B cell (primary cell): ENCODE measurements around the gene OTOP3. TPM values are rescaled to one million over a fixed set of nuclear protein-coding genes. Genes with fewer than 3 reads are reported as not detected.
A peak's percentile ranks its signal among the peaks of the same experiment; 100 is the strongest.

ENCODE experiments used
- ATAC-seq: fragments of 200-7000 bp; cut with Tn5 transposase; one replicate; pipeline ENCODE4 v1.10.0; 2021; ENCODE audit warnings: low read depth, mild to moderate bottlenecking, moderate number of reproducible peaks, moderate library complexity
- CTCF ChIA-PET: fragments of 350-600 bp; sonication (Branson Sonifier 250); formaldehyde crosslinking; loops from one replicate; lab custom pipeline; 2021; ENCODE audit warnings: antibody characterized with exemption, inconsistent platforms; lab: Charles Lee
- POLR2A ChIA-PET: fragments of 350-600 bp; sonication (Branson Sonifier 250); formaldehyde crosslinking; loops from one replicate; lab custom pipeline; 2021; ENCODE audit warnings: antibody characterized with exemption; lab: Charles Lee
- DNase-seq: peaks from one replicate; pipeline ENCODE4 v3.0.0; 2013
- H2AFZ ChIP-seq: 2 replicates; pipeline ENCODE4 v1.6.1; 2012; ENCODE audit warnings: mild to moderate bottlenecking, low read depth, low read length; ENCODE audit not compliant: insufficient read depth, poor library complexity, severe bottlenecking
- H3K27ac ChIP-seq, 2 donors: 1 replicate in 1 of 2; 2 replicates in 1 of 2; pipeline ENCODE4 v1.5.1; 2012 to 2013; ENCODE audit warnings: low read length in 2 of 2, mild to moderate bottlenecking in 2 of 2, moderate library complexity in 1 of 2
- H3K27me3 ChIP-seq, 4 experiments: fragments of 200-600 bp in 1 of 4; sonication (generic) in 1 of 4; replicated peaks in 1 of 4; 1 replicate in 2 of 4; 2 replicates in 2 of 4; pipeline versions ENCODE4 v1.6.1 to v1.7.0; 2013 to 2016; ENCODE audit warnings: low read length in 3 of 4, mild to moderate bottlenecking in 2 of 4, mixed read lengths in 1 of 4, moderate library complexity in 1 of 4; ENCODE audit not compliant: insufficient read depth in 4 of 4, control insufficient read depth in 3 of 4; ENCODE audit errors: control extremely low read depth in 1 of 4
- H3K36me3 ChIP-seq, 2 experiments: replicated peaks in 1 of 2; 1 replicate in 1 of 2; 2 replicates in 1 of 2; pipeline versions ENCODE4 v1.6.1 to v1.7.1; 2013; ENCODE audit warnings: low read length in 1 of 2; ENCODE audit not compliant: insufficient read depth in 2 of 2, control insufficient read depth in 1 of 2; ENCODE audit errors: control extremely low read depth in 1 of 2, extremely low read depth in 1 of 2
- H3K4me1 ChIP-seq, 2 donors: fragments of 200-600 bp in 1 of 2; sonication (generic) in 1 of 2; 1 replicate in 1 of 2; 2 replicates in 1 of 2; pipeline versions ENCODE4 v1.5.1 to v1.6.1; 2013 to 2017; ENCODE audit warnings: low read length in 2 of 2; ENCODE audit not compliant: control insufficient read depth in 2 of 2, insufficient read depth in 2 of 2
- H3K4me2 ChIP-seq: replicated peaks from 2 replicates; pipeline ENCODE3; 2012; ENCODE audit warnings: mild to moderate bottlenecking, low read depth, low read length; ENCODE audit not compliant: poor library complexity, severe bottlenecking
- H3K4me3 ChIP-seq, 5 experiments: fragments of 200-600 bp in 1 of 5; sonication (generic) in 1 of 5; 1 replicate in 3 of 5; 2 replicates in 2 of 5; pipeline versions ENCODE4 v1.5.1 to v1.7.0; 2011 to 2016; ENCODE audit warnings: low read length in 4 of 5, mild to moderate bottlenecking in 4 of 5, low read depth in 2 of 5, control low read depth in 1 of 5, moderate library complexity in 1 of 5; ENCODE audit not compliant: insufficient read depth in 1 of 5; ENCODE audit errors: control extremely low read depth in 1 of 5, extremely low read depth in 1 of 5
- H3K79me2 ChIP-seq: fragments of 200-600 bp; sonication (generic); one replicate; pipeline ENCODE4 v1.6.0; 2016; ENCODE audit warnings: low read length; ENCODE audit not compliant: control insufficient read depth, insufficient read depth
- H3K9ac ChIP-seq: fragments of 200-600 bp; sonication (generic); 2 replicates; pipeline ENCODE4 v1.6.1; 2017; ENCODE audit warnings: mild to moderate bottlenecking, low read length, moderate library complexity
- H3K9me3 ChIP-seq, 3 donors: one replicate each; pipeline versions ENCODE4 v1.6.1 to v1.7.1; 2013; ENCODE audit warnings: low read length in 2 of 3; ENCODE audit not compliant: control insufficient read depth in 2 of 3, insufficient read depth in 1 of 3; ENCODE audit errors: control extremely low read depth in 1 of 3
- H4K20me1 ChIP-seq: 2 replicates; pipeline ENCODE4 v1.6.0; 2012; ENCODE audit warnings: mild to moderate bottlenecking, low read length; ENCODE audit not compliant: insufficient read depth, control insufficient read depth, poor library complexity, severe bottlenecking
- H3K27ac Mint-ChIP-seq: one replicate; pipeline ENCODE4 v1.8.0; 2021; ENCODE audit warnings: mixed read lengths
- H3K27me3 Mint-ChIP-seq: one replicate; pipeline ENCODE4 v1.8.0; 2021; ENCODE audit warnings: mixed read lengths
- H3K4me1 Mint-ChIP-seq: one replicate; pipeline ENCODE4 v1.8.0; 2021; ENCODE audit warnings: mixed read lengths
- H3K4me3 Mint-ChIP-seq: one replicate; pipeline ENCODE4 v1.8.0; 2021; ENCODE audit warnings: mixed read lengths
- H3K9me3 Mint-ChIP-seq: one replicate; pipeline ENCODE4 v1.8.0; 2022; ENCODE audit warnings: mixed read lengths; ENCODE audit not compliant: insufficient read depth
- CTCF ChIP-seq: fragments of 200-600 bp; IDR thresholded peaks from one replicate; pipeline ENCODE4 v1.8.0; 2022; ENCODE audit warnings: antibody characterized with exemption, mild to moderate bottlenecking
- EZH2 ChIP-seq: IDR thresholded peaks from 2 replicates; pipeline ENCODE4 v1.6.1; 2012; ENCODE audit warnings: borderline replicate concordance, low read depth, mild to moderate bottlenecking, moderate library complexity, low read length; ENCODE audit not compliant: insufficient read depth, poor library complexity, severe bottlenecking
- WGBS: methylation state at CpG from one replicate; pipeline ENCODE4 v1.1.5; 2013; ENCODE audit warnings: missing lambda C conversion rate; ENCODE audit not compliant: insufficient coverage; 5-methylcytosine and 5-hydroxymethylcytosine counted together
- intact Hi-C: fragments of 100-400 bp; cut with micrococcal nuclease; formaldehyde crosslinking; loops from one replicate; pipeline ENCODE4 v1.10.0; 2022
- polyA plus RNA-seq: library from polyadenylated mRNA; depleted of rRNA; stranded (reverse); fragments of >200 nt; gene quantifications from 2 replicates; pipeline ENCODE4 v1.2.3, GENCODE V29; 2012
- total RNA-seq, 2 donors: library from RNA; stranded (reverse); fragments of 120-200 nt in 1 of 2; gene quantifications; 1 replicate in 1 of 2; 2 replicates in 1 of 2; pipeline versions ENCODE4 v1.2.3 to v1.2.4, GENCODE V29; 2013 to 2022

Gene OTOP3
- total and polyA plus RNA-seq, 2 donors (not counting 1 experiment from before 2014, with no cell fraction given): not detected

GRCh38 chr17:74923538-74924249 lies 12.0 kb upstream of the OTOP3 start:
- CTCF ChIA-PET: interaction anchor here (0.6 to 2.3 kb wide), 4 partner anchors 35 to 278 kb away, joined by 3 to 16 read pairs (median 4); no protein-coding TSS in a partner anchor
- peak overlapping the region; percentile 75 for H3K4me2 ChIP-seq
- POLR2A ChIA-PET: no interaction called here
- peaks cover 0 to 76% (median 37%) of the 10 kb centered on the region in 4 experiments for H3K27me3 ChIP-seq
- peak overlapping the region in 3 of 5 experiments; percentile 18 to 37 (median 29) for H3K4me3 ChIP-seq
- WGBS: 6% methylated on average over 58 of the region's 59 CpGs
- H3K9me3 ChIP-seq: peaks cover 0 to 16% (median 0%) of the 10 kb centered on the region in 3 donors
- H3K36me3 ChIP-seq: no peaks in the 10 kb centered on the region
- intact Hi-C loops: loop anchor here (1.0 kb wide), 1 partner anchor 35 kb away; no protein-coding TSS in a partner anchor
- ATAC-seq (peak; percentile 68), DNase-seq (peak; percentile 67)
- H2AFZ ChIP-seq: peak overlapping the region; percentile 57
- no peaks in the 10 kb centered on the region for H4K20me1 ChIP-seq
- Mint-ChIP-seq H3K9me3 (no peaks in the 10 kb centered on the region), H3K27ac (no peak overlapping the region), H3K4me3 (peak overlapping the region; percentile 62), H3K27me3 (peaks cover 51% of the 10 kb centered on the region), H3K4me1 (peaks cover 15% of the 10 kb centered on the region)
- no peak overlapping the region for H3K27ac ChIP-seq
- H3K4me1 ChIP-seq: peaks cover 24 to 25% of the 10 kb centered on the region in 2 donors
- H3K9ac ChIP-seq: peak overlapping the region; percentile 48
- TF ChIP-seq CTCF (peak; percentile 88), EZH2 (no peak)
- no peaks in the 10 kb centered on the region for H3K79me2 ChIP-seq
